ENCODE measurements around the gene LRRC36. TPM values are rescaled to one million over a fixed set of nuclear protein-coding genes. Genes with fewer than 3 reads are reported as not detected.

LRRC36 gene
- total RNA-seq, 4 donors from 2014 or later = 0.17 TPM; not detected in 3

DNA sequence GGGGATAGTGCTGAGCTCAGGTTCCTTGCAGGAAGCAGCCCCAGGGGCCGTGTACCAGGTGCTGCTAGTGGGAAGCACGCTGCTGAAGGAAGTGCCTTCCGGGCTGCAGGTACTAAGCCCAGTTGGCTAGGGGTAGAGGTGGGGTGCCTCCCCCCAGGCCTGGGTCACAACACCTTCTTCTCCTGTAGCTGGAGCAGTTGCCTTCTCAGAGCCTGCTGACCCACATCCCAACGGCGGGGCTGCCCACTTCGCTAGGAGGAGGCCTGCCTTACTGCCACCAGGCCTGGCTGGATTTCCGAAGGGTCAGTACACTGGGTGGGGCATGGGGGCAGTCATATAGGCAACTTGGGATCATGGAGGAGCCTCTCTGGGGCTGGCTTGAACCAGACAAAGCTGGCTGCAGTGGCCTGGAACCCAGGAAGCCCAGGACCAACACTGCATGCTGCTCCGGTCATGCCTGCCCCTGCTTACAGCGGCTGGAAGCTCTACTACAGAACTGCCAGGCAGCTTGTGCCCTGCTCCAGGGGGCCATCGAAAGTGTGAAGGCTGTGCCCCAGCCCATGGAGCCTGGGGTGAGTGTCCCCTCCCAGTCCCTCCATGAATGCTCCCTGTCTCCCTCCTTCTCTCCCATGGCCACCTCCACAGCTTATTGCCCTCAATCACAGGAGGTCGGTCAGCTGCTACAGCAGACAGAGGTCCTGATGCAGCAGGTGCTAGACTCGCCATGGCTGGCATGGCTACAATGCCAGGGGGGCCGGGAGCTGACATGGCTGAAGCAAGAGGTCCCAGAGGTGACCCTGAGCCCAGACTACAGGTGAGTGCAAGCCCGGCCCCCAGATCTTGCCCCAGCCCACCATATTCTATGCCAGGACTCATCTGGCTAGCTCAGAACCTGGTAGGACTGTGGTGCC lies 44.8 kb upstream of the LRRC36 start:
- TF ChIP-seq, protein P1, sequence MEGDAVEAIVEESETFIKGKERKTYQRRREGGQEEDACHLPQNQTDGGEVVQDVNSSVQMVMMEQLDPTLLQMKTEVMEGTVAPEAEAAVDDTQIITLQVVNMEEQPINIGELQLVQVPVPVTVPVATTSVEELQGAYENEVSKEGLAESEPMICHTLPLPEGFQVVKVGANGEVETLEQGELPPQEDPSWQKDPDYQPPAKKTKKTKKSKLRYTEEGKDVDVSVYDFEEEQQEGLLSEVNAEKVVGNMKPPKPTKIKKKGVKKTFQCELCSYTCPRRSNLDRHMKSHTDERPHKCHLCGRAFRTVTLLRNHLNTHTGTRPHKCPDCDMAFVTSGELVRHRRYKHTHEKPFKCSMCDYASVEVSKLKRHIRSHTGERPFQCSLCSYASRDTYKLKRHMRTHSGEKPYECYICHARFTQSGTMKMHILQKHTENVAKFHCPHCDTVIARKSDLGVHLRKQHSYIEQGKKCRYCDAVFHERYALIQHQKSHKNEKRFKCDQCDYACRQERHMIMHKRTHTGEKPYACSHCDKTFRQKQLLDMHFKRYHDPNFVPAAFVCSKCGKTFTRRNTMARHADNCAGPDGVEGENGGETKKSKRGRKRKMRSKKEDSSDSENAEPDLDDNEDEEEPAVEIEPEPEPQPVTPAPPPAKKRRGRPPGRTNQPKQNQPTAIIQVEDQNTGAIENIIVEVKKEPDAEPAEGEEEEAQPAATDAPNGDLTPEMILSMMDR (IDR thresholded peaks at IDR 0.05; ENCODE audit: low read depth) = no peak

DNA sequence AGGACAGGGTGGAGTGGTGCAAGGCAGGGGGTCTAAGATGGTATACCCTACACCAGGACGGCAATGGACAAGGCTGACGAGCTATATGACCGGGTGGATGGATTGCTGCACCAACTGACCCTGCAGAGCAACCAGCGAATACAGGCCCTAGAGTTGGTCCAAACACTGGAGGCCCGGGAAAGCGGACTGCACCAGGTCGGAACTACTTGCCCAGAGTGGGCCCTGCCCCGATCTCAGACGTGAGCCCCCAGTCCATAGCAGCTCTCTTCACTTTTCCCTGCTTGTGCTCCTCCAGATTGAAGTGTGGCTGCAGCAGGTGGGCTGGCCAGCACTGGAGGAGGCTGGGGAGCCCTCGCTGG lies 44.2 kb upstream of the LRRC36 start:
- TF ChIP-seq, protein P1 (IDR thresholded peaks at IDR 0.05; ENCODE audit: low read depth) = no peak

DNA sequence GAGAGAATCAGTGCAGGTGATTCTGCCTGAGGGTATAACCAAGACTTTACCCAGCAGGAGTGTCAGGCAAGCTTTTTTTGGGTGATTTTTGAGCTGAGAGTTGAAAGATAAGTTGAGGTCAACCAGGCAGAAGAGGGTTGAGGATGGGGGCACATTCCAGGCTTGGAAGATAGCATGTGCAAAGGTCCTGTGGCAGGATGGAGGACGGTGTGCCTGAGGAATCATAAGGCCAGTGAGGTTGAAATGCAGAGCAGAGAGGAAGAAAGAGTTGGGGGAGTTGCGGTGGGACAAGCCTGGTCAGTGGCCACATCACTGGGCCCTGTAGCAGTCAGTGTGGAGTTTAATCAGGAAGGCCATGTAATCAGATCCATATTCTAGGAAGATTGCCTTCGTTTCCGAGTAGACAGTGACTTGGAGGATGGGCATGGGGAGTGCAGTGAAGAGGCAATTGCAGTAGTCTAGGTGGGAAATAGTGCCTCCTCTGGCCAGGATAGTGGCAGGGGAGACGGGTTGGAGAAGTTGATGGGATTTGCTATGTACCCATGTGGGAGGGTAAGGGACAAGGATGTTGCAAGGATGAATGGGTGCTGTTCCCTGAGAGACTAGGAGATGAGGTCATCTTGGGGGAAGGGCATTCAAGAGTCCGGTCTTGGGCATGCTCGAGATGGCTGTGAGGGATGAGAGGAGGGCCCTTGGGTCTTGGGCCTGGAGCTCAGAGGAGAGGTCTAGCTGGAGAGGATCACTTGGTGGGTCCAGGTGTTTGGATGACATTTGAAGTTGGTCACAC lies 43.4 kb upstream of the LRRC36 start:
- TF ChIP-seq, protein P1 (IDR thresholded peaks at IDR 0.05; ENCODE audit: low read depth) = no peak

DNA sequence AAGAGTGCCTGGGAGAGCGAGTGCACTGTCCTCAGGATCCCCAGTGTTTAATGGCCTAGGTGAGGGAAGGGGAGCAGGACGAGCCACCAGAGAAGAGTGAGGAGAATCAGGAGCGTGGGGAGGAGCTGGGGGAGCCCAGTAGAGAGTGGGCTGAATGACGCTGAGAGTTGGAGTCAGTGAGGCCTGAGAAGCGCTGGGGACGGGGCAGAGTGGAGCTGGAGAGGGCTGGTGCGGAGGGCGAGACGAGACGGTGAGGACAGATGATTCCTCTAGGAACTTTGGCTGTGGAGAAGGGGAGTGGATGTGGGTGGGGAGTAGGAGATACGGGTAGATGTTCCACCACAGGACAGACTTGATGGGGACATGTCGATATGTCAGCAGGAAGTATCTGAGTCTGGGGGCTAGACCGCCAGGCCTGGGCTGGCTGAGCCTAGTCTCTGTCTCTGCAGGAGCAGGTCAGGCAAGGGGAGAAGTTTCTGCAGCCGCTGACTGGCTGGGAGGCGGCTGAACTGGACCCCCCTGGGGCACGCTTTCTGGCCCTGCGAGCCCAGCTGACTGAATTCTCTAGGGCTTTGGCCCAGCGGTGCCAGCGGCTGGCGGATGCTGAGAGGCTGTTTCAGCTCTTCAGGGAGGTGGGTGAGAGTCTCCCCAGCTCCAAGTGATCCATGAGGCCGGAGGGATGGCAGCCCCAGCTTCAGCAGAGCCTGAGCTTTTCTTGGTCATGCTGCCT lies 42.6 kb upstream of the LRRC36 start:
- TF ChIP-seq, protein P1 (IDR thresholded peaks at IDR 0.05; ENCODE audit: low read depth) = no peak

DNA sequence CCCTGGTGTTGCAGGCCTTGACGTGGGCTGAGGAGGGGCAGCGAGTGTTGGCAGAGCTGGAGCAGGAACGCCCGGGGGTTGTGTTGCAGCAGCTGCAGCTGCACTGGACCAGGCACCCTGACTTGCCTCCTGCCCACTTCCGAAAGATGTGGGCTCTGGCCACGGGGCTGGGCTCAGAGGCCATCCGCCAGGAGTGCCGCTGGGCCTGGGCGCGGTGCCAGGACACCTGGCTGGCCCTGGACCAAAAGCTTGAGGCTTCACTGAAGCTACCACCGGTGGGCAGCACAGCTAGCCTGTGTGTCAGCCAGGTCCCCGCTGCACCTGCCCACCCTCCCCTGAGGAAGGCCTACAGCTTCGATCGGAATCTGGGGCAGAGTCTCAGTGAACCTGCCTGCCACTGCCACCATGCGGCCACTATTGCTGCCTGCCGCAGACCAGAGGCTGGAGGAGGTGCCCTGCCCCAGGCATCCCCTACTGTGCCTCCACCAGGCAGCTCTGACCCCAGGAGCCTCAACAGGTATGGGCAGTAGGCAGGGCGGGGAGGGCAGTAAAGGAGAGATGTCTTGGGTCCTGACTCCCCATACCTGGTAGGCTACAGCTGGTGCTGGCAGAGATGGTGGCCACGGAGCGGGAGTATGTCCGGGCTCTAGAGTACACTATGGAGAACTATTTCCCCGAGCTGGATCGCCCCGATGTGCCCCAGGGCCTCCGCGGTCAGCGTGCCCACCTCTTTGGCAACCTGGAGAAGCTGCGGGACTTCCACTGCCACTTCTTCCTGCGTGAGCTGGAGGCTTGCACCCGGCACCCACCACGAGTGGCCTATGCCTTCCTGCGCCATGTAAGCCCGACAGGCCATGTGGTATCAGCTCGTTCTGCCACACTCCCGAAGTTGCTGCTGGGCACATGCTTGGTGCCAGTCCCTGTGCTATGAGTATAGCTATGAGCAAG lies 41.6 kb upstream of the LRRC36 start:
- TF ChIP-seq, protein P1 (IDR thresholded peaks at IDR 0.05; ENCODE audit: low read depth) = no peak

DNA sequence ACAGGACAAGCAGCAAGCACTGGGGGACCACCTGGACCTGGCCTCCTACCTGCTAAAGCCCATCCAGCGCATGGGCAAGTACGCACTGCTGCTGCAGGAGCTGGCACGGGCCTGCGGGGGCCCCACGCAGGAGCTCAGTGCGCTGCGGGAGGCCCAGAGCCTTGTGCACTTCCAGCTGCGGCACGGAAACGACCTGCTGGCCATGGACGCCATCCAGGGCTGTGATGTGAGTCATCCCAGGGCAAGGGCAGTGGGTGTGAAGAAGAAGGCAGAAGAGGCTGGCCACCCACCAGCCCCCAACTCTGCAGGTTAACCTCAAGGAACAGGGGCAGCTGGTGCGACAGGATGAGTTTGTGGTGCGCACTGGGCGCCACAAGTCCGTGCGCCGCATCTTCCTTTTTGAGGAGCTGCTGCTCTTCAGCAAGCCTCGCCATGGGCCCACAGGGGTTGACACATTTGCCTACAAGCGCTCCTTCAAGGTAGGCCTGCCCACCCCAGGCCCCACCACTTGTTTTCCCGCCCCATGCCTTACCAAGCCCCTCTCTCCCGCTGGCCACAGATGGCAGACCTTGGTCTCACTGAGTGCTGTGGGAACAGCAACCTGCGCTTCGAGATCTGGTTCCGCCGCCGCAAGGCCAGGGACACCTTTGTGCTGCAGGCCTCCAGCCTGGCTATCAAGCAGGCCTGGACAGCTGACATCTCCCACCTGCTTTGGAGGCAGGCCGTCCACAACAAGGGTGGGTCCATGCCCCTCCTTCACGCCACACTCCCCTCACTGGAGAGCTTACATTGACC lies 40.0 kb upstream of the LRRC36 start:
- TF ChIP-seq, protein P1 (IDR thresholded peaks at IDR 0.05; ENCODE audit: low read depth) = no peak
